ENCODE measurements around the gene MEGF11.
"Not testable (repeated sequence)": the region's sequence is repeated elsewhere in the genome, so short reads cannot be mapped to it uniquely, and the experiment has no call there.

MEGF11 gene

DNA sequence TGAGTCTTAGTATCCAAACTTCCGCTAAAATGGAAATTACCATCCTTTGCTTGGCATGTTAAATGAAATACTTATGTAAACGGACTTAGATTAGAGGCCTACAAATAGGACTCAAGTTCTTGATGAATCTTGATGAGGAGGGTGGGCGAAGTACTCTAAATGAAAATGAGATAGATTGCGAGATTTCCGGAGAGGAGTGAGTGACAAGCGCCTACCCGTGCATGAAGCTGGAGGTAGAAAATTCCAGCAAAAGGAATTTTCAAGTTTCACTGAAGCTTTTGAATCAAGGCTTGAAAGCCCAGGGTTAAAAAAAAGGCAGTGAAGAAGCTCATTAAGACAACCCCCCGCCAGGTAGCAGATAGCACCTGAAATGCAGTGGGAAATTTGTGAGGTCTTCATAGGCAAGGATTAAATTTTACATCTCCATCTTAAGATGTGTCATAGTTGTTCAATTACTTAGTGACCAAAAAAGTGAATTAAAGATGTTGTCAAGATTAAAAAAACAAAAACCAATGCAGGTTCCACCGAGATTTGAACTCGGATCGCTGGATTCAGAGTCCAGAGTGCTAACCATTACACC, 384.9 kb downstream of the MEGF11 start:
- no peak overlapping the region for H2BK5ac ChIP-seq (ENCODE audit: low read length)
- DNase-seq = no peak
- no peak overlapping the region for H3K56ac ChIP-seq (ENCODE audit: low read length)
- H2BK120ac ChIP-seq (ENCODE audit: low read depth, low read length) = no peak overlapping the region
- no peak overlapping the region for H4K5ac ChIP-seq (ENCODE audit: low read length)
- H3K4me1 ChIP-seq (ENCODE audit: control insufficient read depth, low read depth, low read length) = no peaks in the 10 kb centered on the region
- H3K36me3 ChIP-seq (ENCODE audit: control insufficient read depth, insufficient read depth, low read length) = no peaks in the 10 kb centered on the region
- H2AK5ac ChIP-seq (ENCODE audit: low read length) = no peak overlapping the region
- no peak overlapping the region for H2BK15ac ChIP-seq (replicated peaks; ENCODE audit: low read depth)
- H3K79me2 ChIP-seq (ENCODE audit: control insufficient read depth, insufficient read depth, low read length) = peaks cover 40% of the 10 kb centered on the region
- no peak overlapping the region for H3K4me2 ChIP-seq (ENCODE audit: low read length)
- no peak overlapping the region for H3K18ac ChIP-seq (ENCODE audit: low read length)
- WGBS (ENCODE audit: extremely low coverage, insufficient coverage, low lambda C conversion rate) = no CpG with 5 or more reads among the region's 11 CpGs
- H3K9ac ChIP-seq (ENCODE audit: low read length) = no peak overlapping the region
- H4K8ac ChIP-seq (ENCODE audit: low read depth, low read length) = no peak overlapping the region
- H3K79me1 ChIP-seq (ENCODE audit: low read length) = peaks cover 2% of the 10 kb centered on the region
- H3K4me3 ChIP-seq (ENCODE audit: low read length) = no peak overlapping the region
- H3K23ac ChIP-seq (ENCODE audit: low read length) = no peak overlapping the region
- H3K27me3 ChIP-seq (ENCODE audit: insufficient read depth, low read length, poor library complexity) = no peaks in the 10 kb centered on the region
- no peak overlapping the region for H3K4ac ChIP-seq (ENCODE audit: low read depth, low read length)
- H3K27ac ChIP-seq (ENCODE audit: low read depth, low read length) = no peak overlapping the region

DNA sequence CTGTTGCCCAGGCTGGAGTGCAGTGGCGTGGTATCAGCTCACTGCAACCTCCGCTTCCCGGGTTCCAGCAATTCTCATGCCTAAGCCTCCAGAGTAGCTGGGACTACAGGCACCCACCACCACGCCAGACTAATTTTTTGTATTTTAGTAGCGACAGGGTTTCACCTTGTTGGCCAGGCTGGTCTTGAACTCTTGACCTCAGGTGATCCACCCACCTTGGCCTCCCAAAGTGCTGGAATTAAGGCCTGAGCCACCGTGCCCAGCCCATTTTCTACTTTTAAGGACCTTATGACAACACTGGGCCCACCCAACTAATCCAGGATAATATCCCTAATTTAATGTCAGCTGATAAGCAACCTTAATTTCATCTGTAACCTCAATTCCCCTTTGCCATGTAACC, 385.6 kb downstream of the MEGF11 start:
- not testable (repeated sequence) for H4K5ac ChIP-seq (ENCODE audit: low read length); H4K8ac ChIP-seq (ENCODE audit: low read depth, low read length); H3K79me1 ChIP-seq (ENCODE audit: low read length); H3K9ac ChIP-seq (ENCODE audit: low read length); H3K18ac ChIP-seq (ENCODE audit: low read length); H2BK120ac ChIP-seq (ENCODE audit: low read depth, low read length); H3K4ac ChIP-seq (ENCODE audit: low read depth, low read length); DNase-seq; H2BK15ac ChIP-seq (replicated peaks; ENCODE audit: low read depth); H3K27ac ChIP-seq (ENCODE audit: low read depth, low read length); H3K36me3 ChIP-seq (ENCODE audit: control insufficient read depth, insufficient read depth, low read length); H3K27me3 ChIP-seq (ENCODE audit: insufficient read depth, low read length, poor library complexity); H3K4me3 ChIP-seq (ENCODE audit: low read length); H2AK5ac ChIP-seq (ENCODE audit: low read length); H2BK5ac ChIP-seq (ENCODE audit: low read length); H3K4me1 ChIP-seq (ENCODE audit: control insufficient read depth, low read depth, low read length); H3K23ac ChIP-seq (ENCODE audit: low read length); H3K4me2 ChIP-seq (ENCODE audit: low read length); H3K56ac ChIP-seq (ENCODE audit: low read length)
- no CpG with 5 or more reads among the region's 6 CpGs for WGBS (ENCODE audit: extremely low coverage, insufficient coverage, low lambda C conversion rate)
- H3K79me2 ChIP-seq (ENCODE audit: control insufficient read depth, insufficient read depth, low read length) = peaks cover 33% of the 10 kb centered on the region

- Histone ChIP-seq H3K4ac (ENCODE audit: low read depth, low read length) (no peak overlapping the region), H2BK5ac (ENCODE audit: low read length) (no peak overlapping the region), H3K79me1 (ENCODE audit: low read length) (peaks cover 2% of the 10 kb centered on the region), H3K27me3 (ENCODE audit: insufficient read depth, low read length, poor library complexity) (no peaks in the 10 kb centered on the region), H3K4me3 (ENCODE audit: low read length) (no peak overlapping the region), H3K27ac (ENCODE audit: low read depth, low read length) (no peak overlapping the region), H2AK5ac (ENCODE audit: low read length) (no peak overlapping the region), H4K5ac (ENCODE audit: low read length) (no peak overlapping the region), H3K23ac (ENCODE audit: low read length) (no peak overlapping the region), H3K18ac (ENCODE audit: low read length) (no peak overlapping the region), H2BK15ac (replicated peaks; ENCODE audit: low read depth) (no peak overlapping the region), H4K8ac (ENCODE audit: low read depth, low read length) (no peak overlapping the region), H3K4me2 (ENCODE audit: low read length) (no peak overlapping the region), H3K56ac (ENCODE audit: low read length) (no peak overlapping the region), H3K79me2 (ENCODE audit: control insufficient read depth, insufficient read depth, low read length) (peaks cover 27% of the 10 kb centered on the region), H3K36me3 (ENCODE audit: control insufficient read depth, insufficient read depth, low read length) (no peaks in the 10 kb centered on the region), H3K9ac (ENCODE audit: low read length) (no peak overlapping the region), H2BK120ac (ENCODE audit: low read depth, low read length) (no peak overlapping the region), H3K4me1 (ENCODE audit: control insufficient read depth, low read depth, low read length) (no peaks in the 10 kb centered on the region)
- no peak for DNase-seq
- WGBS (ENCODE audit: extremely low coverage, insufficient coverage, low lambda C conversion rate) = no CpG with 5 or more reads among the region's 3 CpGs
Observed at GRCh38 chr15:65867244-65867643, 386.3 kb downstream of the MEGF11 start.

DNA sequence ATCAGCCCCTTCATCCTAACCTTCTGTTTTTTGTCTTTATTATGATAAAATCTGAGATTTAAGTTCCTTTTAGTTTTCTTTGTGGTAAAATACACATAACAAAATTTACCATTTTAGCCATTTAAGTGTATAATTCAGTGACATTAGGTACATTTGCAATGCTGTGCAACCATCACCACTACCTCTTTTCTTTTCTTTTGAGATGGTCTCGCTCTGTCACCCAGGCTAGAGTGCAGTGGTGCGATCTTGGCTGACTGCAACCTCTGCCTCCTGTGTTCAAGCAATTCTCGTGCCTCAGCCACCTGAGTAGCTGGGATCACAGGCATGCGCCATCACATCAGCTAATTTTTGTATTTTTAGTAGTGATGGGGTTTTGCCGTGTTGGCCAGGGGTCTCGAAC, 390.4 kb downstream of the MEGF11 start:
- H3K4me1 ChIP-seq (ENCODE audit: control insufficient read depth, low read depth, low read length) = no peaks in the 10 kb centered on the region
- no peaks in the 10 kb centered on the region for H3K79me1 ChIP-seq (ENCODE audit: low read length)
- H3K18ac ChIP-seq (ENCODE audit: low read length) = no peak overlapping the region
- no CpG with 5 or more reads among the region's 6 CpGs for whole genome bisulfite sequencing (ENCODE audit: extremely low coverage, insufficient coverage, low lambda C conversion rate)
- H3K9ac ChIP-seq (ENCODE audit: low read length) = no peak overlapping the region
- no peak overlapping the region for H2AK5ac ChIP-seq (ENCODE audit: low read length)
- no peak overlapping the region for H2BK5ac ChIP-seq (ENCODE audit: low read length)
- no peak overlapping the region for H3K4me2 ChIP-seq (ENCODE audit: low read length)
- H3K79me2 ChIP-seq (ENCODE audit: control insufficient read depth, insufficient read depth, low read length) = no peaks in the 10 kb centered on the region
- H3K27me3 ChIP-seq (ENCODE audit: insufficient read depth, low read length, poor library complexity) = no peaks in the 10 kb centered on the region
- no peak overlapping the region for H3K4ac ChIP-seq (ENCODE audit: low read depth, low read length)
- no peak overlapping the region for H4K8ac ChIP-seq (ENCODE audit: low read depth, low read length)
- H3K27ac ChIP-seq (ENCODE audit: low read depth, low read length) = no peak overlapping the region
- no peak overlapping the region for H2BK15ac ChIP-seq (replicated peaks; ENCODE audit: low read depth)
- no peak overlapping the region for H4K5ac ChIP-seq (ENCODE audit: low read length)
- H3K4me3 ChIP-seq (ENCODE audit: low read length) = no peak overlapping the region
- no peak overlapping the region for H3K23ac ChIP-seq (ENCODE audit: low read length)
- H2BK120ac ChIP-seq (ENCODE audit: low read depth, low read length) = no peak overlapping the region
- peak overlapping the region; percentile 67 for H3K56ac ChIP-seq (ENCODE audit: low read length)
- no peak for DNase-seq
- H3K36me3 ChIP-seq (ENCODE audit: control insufficient read depth, insufficient read depth, low read length) = no peaks in the 10 kb centered on the region

- no peak overlapping the region for H3K23ac ChIP-seq (ENCODE audit: low read length)
- no peak overlapping the region for H3K18ac ChIP-seq (ENCODE audit: low read length)
- H3K4ac ChIP-seq (ENCODE audit: low read depth, low read length) = no peak overlapping the region
- no CpG with 5 or more reads among the region's 1 CpG for WGBS (ENCODE audit: extremely low coverage, insufficient coverage, low lambda C conversion rate)
- no peak overlapping the region for H3K56ac ChIP-seq (ENCODE audit: low read length)
- no peak overlapping the region for H2AK5ac ChIP-seq (ENCODE audit: low read length)
- no peaks in the 10 kb centered on the region for H3K4me1 ChIP-seq (ENCODE audit: control insufficient read depth, low read depth, low read length)
- no peak overlapping the region for H2BK15ac ChIP-seq (replicated peaks; ENCODE audit: low read depth)
- no peaks in the 10 kb centered on the region for H3K79me2 ChIP-seq (ENCODE audit: control insufficient read depth, insufficient read depth, low read length)
- DNase-seq = peak; percentile 98
- H3K9ac ChIP-seq (ENCODE audit: low read length) = no peak overlapping the region
- no peak overlapping the region for H4K5ac ChIP-seq (ENCODE audit: low read length)
- no peak overlapping the region for H2BK5ac ChIP-seq (ENCODE audit: low read length)
- no peaks in the 10 kb centered on the region for H3K27me3 ChIP-seq (ENCODE audit: insufficient read depth, low read length, poor library complexity)
- H3K79me1 ChIP-seq (ENCODE audit: low read length) = no peaks in the 10 kb centered on the region
- no peak overlapping the region for H3K27ac ChIP-seq (ENCODE audit: low read depth, low read length)
- no peak overlapping the region for H2BK120ac ChIP-seq (ENCODE audit: low read depth, low read length)
- H3K36me3 ChIP-seq (ENCODE audit: control insufficient read depth, insufficient read depth, low read length) = no peaks in the 10 kb centered on the region
- H4K8ac ChIP-seq (ENCODE audit: low read depth, low read length) = no peak overlapping the region
- H3K4me3 ChIP-seq (ENCODE audit: low read length) = no peak overlapping the region
- H3K4me2 ChIP-seq (ENCODE audit: low read length) = no peak overlapping the region
Observed at GRCh38 chr15:65862682-65863081, 390.9 kb downstream of the MEGF11 start.

GRCh38 chr15:65857718-65858402, 395.7 kb downstream of the MEGF11 start:
- Histone ChIP-seq H3K23ac (ENCODE audit: low read length) (no peak overlapping the region), H2AK5ac (ENCODE audit: low read length) (no peak overlapping the region)
- no CpG with 5 or more reads among the region's 5 CpGs for WGBS (ENCODE audit: extremely low coverage, insufficient coverage, low lambda C conversion rate)

More at GRCh38 chr15:65857718-65858402, 395.7 kb downstream of the MEGF11 start:
- Histone ChIP-seq H3K56ac (ENCODE audit: low read length) (no peak overlapping the region), H3K4ac (ENCODE audit: low read depth, low read length) (no peak overlapping the region), H3K4me1 (ENCODE audit: control insufficient read depth, low read depth, low read length) (no peaks in the 10 kb centered on the region), H3K18ac (ENCODE audit: low read length) (no peak overlapping the region), H4K5ac (ENCODE audit: low read length) (no peak overlapping the region), H3K79me2 (ENCODE audit: control insufficient read depth, insufficient read depth, low read length) (no peaks in the 10 kb centered on the region), H3K9ac (ENCODE audit: low read length) (no peak overlapping the region), H3K4me2 (ENCODE audit: low read length) (no peak overlapping the region), H3K27ac (ENCODE audit: low read depth, low read length) (no peak overlapping the region), H3K4me3 (ENCODE audit: low read length) (no peak overlapping the region), H2BK5ac (ENCODE audit: low read length) (peak overlapping the region; percentile 28), H4K8ac (ENCODE audit: low read depth, low read length) (no peak overlapping the region), H2BK15ac (replicated peaks; ENCODE audit: low read depth) (no peak overlapping the region), H3K79me1 (ENCODE audit: low read length) (no peaks in the 10 kb centered on the region), H3K36me3 (ENCODE audit: control insufficient read depth, insufficient read depth, low read length) (no peaks in the 10 kb centered on the region), H2BK120ac (ENCODE audit: low read depth, low read length) (no peak overlapping the region), H3K27me3 (ENCODE audit: insufficient read depth, low read length, poor library complexity) (no peaks in the 10 kb centered on the region)
- peak; percentile 24 for DNase-seq
